Body of pancreas (tissue), 4 donors: Measurements from ENCODE around the gene PIGU.

Source experiments
- CTCF ChIP-seq, 7 experiments: fragments of 450-650 bp in 4 of 7; fragments of 200-600 bp in 3 of 7; sonication (generic) in 3 of 7; IDR thresholded peaks; one replicate each; pipeline ENCODE4 v1.5.1; 2016 to 2019; ENCODE audit warnings: antibody characterized with exemption in 7 of 7
- POLR2A ChIP-seq, 3 donors: fragments of 450-650 bp; IDR thresholded peaks; one replicate each; pipeline ENCODE4 v1.6.1; 2016; ENCODE audit warnings: antibody characterized with exemption in 3 of 3, mild to moderate bottlenecking in 2 of 3

GRCh38 chr20:34689486-34689885, 12.6 kb upstream of the PIGU start:
- TF ChIP-seq CTCF (IDR thresholded peaks at IDR 0.05) (no peak), POLR2A (IDR thresholded peaks at IDR 0.05) (no peak)
